IMR-90 (cell line): ENCODE data around the gene SYNPO2L. TPM values are rescaled to one million over a fixed set of nuclear protein-coding genes. Genes with fewer than 3 reads are reported as not detected.

ENCODE experiments used
- polyA plus RNA-seq, 3 experiments: library from polyadenylated mRNA; depleted of rRNA; stranded (reverse); fragments of >200 nt; gene quantifications; 2 replicates each; pipeline ENCODE4 v1.2.3, GENCODE V29; 2012; ENCODE audit warnings: low replicate concordance in 1 of 3
- total RNA-seq: library from RNA; depleted of rRNA; stranded (reverse); fragments of >200 nt; gene quantifications from 2 replicates; pipeline ENCODE4 v1.2.3, GENCODE V29; 2012; rRNA removed

The SYNPO2L gene
- total and polyA plus RNA-seq, 2 of the 4 experiments (the other 2 are of a cell fraction) = 0.18 to 0.62 TPM

Other genes starting within 250 kb of the SYNPO2L start
- gene ANXA7, start 242.0 kb downstream of the SYNPO2L start, total RNA-seq = 102 and 120 TPM in 2 replicates
- 77.2 and 77.4 TPM in 2 replicates for gene ANXA7, start 242.0 kb downstream of the SYNPO2L start, polyA plus RNA-seq (2012; rRNA removed)
- 1.1 TPM in 2 replicates for gene MSS51, start 222.5 kb downstream of the SYNPO2L start, total RNA-seq
- gene MSS51, start 222.5 kb downstream of the SYNPO2L start, polyA plus RNA-seq (2012; rRNA removed) = 1.3 and 1.8 TPM in 2 replicates
- gene PPP3CB, start 160.0 kb downstream of the SYNPO2L start, total RNA-seq = 22.9 and 40.0 TPM in 2 replicates
- gene PPP3CB, start 160.0 kb downstream of the SYNPO2L start, polyA plus RNA-seq (2012; rRNA removed) = 26.4 and 36.4 TPM in 2 replicates
- gene USP54, start 64.7 kb downstream of the SYNPO2L start, total RNA-seq = 7.9 and 8.9 TPM in 2 replicates
- 4.0 and 4.5 TPM in 2 replicates for gene USP54, start 64.7 kb downstream of the SYNPO2L start, polyA plus RNA-seq (2012; rRNA removed)
- gene MYOZ1, start 14.6 kb downstream of the SYNPO2L start, total RNA-seq = under 0.01 and 0.18 TPM in 2 replicates
- 0.27 and 0.29 TPM in 2 replicates for gene MYOZ1, start 14.6 kb downstream of the SYNPO2L start, polyA plus RNA-seq (2012; rRNA removed)
- gene AGAP5, start 42.1 kb upstream of the SYNPO2L start, total RNA-seq = 1.4 and 1.8 TPM in 2 replicates
- 4.1 TPM in 2 replicates for gene AGAP5, start 42.1 kb upstream of the SYNPO2L start, polyA plus RNA-seq (2012; rRNA removed)
- gene SEC24C, start 88.3 kb upstream of the SYNPO2L start, total RNA-seq = 66.4 and 74.2 TPM in 2 replicates
- gene SEC24C, start 88.3 kb upstream of the SYNPO2L start, polyA plus RNA-seq (2012; rRNA removed) = 84.2 and 88.9 TPM in 2 replicates
- gene CHCHD1, start 126.0 kb upstream of the SYNPO2L start, total RNA-seq = 11.5 and 13.9 TPM in 2 replicates
- gene CHCHD1, start 126.0 kb upstream of the SYNPO2L start, polyA plus RNA-seq (2012; rRNA removed) = 21.0 and 24.9 TPM in 2 replicates
- gene ZSWIM8, start 129.6 kb upstream of the SYNPO2L start, total RNA-seq = 16.8 and 16.9 TPM in 2 replicates
- gene ZSWIM8, start 129.6 kb upstream of the SYNPO2L start, polyA plus RNA-seq (2012; rRNA removed) = 103 and 119 TPM in 2 replicates
- gene NDST2, start 155.6 kb upstream of the SYNPO2L start, total RNA-seq = 5.6 TPM in 2 replicates
- gene NDST2, start 155.6 kb upstream of the SYNPO2L start, polyA plus RNA-seq (2012; rRNA removed) = 14.6 and 16.5 TPM in 2 replicates
- 18.9 and 20.4 TPM in 2 replicates for gene CAMK2G, start 218.5 kb upstream of the SYNPO2L start, total RNA-seq
- 24.0 and 25.4 TPM in 2 replicates for gene CAMK2G, start 218.5 kb upstream of the SYNPO2L start, polyA plus RNA-seq (2012; rRNA removed)